HG02973 (cell line): Measurements from ENCODE around the gene CHI3L2.

ENCODE experiments used
- ATAC-seq: cut with Tn5 transposase; IDR thresholded peaks from one replicate; pipeline ENCODE4 v1.9.1; 2021; ENCODE audit warnings: moderate library complexity; ENCODE audit not compliant: unreplicated experiment

The CHI3L2 gene

DNA sequence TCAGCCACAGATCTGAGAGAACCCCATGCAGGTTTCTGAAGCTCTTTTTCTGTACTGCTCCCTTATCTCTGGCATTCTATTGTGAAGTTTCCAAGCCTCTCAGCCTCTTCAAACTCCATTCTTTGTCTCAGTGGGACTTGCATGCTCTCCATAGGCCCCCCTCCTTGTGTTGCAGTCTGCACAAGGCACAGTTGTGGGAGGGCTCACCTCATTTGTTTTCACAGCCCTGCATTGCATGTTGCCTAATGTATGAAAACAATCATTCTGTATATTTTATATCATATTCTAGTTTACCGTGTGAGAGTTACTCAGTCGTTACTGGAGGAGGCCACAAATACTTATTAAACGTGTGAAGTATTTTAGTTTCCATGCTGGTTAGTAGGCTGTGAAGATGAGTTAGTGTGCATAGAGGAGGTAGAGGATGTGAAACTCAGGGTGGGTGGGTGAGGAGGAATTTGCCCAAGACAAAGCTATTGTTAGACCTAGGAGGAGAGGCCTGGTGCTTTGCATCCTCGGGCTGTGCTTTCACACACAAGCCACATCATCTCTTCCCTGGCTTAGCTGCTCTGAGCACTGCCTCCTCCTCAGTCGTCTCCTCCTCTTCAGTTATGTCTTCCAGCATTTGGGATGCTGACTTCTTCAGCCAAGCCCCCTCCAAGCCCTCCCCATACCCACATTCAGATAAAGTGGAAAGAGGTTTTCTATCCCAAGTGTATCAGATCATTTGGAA is 7.8 kb upstream of the CHI3L2 start:
- ATAC-seq = peak; percentile 22

DNA sequence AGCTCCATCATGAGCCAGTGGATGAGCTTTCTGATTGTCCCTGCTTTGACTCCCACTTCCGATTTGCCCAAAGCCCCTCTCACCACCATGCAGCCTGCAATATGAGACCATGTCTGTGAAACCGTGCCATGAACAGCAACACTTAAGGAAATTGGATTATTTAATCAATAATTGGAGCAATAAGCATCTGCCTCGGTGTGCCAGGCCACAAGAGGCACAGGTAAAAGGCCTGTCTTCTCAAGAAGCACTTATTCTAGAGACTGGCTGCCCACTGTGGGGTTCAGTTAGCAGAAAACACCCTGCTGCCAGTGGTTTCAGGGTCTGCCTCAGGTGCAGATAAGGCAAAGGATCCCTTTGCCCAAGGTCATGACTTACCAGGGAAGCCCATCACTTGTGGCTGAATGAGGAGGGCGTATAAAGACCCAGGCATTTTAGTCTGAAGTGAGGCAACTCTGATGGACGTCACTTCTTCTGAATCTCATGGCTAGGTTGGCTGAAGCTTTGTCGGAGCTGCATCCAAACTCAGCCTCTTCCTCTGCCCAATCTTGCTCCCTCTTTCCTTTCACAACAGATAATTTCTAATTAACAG is 7.1 kb upstream of the CHI3L2 start:
- no peak for ATAC-seq

DNA sequence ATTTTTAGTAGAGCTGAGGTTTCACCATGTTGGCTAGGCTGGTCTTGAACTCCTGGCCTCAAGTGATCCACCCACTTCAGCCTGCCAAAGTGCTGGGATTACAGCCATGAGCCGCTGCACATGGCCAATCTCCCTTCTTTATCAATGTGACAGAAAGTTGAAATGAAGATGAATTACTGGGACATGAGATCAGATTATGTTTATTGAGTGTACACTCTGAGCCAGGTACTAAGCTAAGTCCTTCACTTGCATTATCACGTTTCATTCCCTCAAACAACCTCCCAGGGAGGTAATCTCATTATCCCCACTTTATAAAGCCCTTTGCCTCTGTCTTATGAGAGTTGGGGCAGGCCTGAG is 6.3 kb upstream of the CHI3L2 start:
- ATAC-seq = no peak

DNA sequence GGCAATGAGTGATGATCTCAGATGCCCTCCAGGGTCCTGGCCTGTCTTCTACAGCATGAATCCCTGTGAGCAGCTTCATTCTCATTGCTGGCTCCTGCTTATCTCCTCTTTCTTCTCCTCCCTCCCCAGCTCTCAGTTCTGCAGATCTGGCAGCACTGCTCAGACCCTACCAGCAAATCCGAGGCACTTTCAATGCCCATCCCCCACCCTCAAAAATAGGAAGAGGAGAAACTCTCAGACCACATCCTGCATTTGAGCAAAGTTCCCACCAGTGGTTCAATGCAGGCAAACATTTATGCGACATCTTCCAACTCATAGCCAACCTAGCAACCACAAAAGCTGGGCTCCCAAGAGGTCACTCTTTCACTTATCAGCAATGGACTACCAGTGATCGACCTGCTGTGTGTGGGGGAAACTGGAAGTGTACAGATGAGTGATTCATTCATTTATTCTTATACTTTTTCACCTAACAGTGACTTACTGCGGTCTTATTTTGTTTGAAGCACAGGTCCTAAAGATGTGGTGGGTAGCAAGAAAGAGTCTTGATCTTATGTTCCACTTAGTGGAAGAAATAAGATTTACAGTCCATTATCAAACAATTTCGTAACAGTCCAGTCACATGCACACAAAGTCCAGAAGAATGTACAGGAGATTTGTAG is 5.8 kb upstream of the CHI3L2 start:
- peak; percentile 53 for ATAC-seq

DNA sequence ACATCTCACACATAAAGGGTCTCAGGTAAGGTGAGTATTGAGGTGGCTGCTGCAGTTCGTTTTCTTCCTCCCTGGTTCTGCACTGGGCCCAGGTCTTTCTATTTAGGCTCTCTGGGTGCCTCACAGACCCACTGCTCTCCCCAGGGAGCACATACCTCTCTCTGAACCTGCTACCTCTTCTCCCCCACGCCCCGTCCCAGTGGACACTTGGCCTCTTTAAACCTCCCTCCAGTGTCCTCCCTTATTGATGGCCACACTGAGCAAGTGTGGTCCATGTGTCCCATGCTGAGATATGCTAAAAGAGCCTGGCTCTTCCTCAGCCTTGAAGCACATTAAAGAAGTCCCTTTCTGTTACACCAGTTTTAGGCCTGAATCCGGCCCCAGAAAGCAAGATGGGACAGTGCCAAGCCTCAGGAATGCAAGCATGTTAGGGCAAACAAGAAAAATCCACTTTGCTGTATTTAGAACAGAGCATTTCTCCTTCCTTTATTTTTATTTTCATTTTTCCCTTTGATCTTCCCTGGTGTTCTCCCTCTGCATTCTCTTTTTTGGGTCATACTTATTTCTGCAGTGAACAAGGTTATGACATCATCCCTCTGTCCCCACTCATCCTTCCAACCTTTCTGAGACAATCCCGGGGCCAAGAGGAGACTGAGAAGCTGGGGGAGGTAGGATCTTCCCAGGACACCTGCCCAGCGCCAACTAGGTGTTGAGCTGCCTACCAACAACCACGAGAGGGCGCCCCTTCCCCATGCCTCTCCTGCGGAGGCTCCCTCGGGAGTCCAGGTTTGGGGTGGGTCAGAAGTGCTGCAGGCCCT is 5.0 kb upstream of the CHI3L2 start:
- peak; percentile 23 for ATAC-seq

DNA sequence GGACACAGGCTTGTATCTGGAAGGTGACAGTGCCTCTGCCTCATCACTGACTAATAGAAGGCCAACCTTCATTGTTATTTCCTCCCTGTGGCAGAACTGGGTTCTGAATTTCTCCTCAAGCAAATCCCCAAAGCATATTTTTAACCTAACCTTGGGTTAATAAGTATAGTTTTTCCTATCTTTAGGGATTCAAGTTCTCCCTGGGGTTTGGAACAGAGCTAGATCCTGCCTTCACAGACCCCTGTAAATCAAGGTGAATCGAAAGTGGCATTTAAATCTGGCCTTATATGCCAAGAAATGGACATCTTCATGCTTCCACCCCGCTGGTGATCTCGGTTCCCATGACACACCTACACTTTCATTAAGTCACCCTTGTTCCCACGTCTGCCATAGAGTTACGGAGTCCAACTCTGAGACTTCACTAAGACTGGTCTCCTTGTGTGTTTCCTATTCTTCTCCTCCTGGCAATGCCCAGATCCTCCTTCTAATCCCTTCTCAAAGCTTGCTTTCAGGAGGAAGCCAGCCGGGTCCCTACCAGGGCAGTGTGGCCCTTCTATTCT is 4.3 kb upstream of the CHI3L2 start:
- ATAC-seq = no peak

DNA sequence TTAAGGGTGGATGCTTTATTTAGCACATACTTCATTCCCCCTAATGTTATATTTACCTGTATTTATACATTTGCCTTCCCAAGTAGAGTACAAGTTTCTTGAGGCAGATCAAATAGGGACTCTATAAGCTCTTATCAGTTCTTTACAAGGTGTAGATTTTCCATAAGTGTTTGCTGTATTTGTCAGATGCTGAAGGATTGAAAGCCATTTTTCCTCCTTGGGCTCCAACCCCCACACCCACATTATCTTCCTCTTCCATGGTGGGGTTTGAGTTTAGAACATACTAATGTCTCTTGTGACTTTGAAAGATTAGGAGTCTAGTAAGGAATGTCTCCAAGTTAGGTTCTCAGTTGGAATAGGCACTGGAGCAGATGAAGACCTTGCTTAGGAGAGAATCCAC is 2.4 kb upstream of the CHI3L2 start:
- ATAC-seq = no peak

DNA sequence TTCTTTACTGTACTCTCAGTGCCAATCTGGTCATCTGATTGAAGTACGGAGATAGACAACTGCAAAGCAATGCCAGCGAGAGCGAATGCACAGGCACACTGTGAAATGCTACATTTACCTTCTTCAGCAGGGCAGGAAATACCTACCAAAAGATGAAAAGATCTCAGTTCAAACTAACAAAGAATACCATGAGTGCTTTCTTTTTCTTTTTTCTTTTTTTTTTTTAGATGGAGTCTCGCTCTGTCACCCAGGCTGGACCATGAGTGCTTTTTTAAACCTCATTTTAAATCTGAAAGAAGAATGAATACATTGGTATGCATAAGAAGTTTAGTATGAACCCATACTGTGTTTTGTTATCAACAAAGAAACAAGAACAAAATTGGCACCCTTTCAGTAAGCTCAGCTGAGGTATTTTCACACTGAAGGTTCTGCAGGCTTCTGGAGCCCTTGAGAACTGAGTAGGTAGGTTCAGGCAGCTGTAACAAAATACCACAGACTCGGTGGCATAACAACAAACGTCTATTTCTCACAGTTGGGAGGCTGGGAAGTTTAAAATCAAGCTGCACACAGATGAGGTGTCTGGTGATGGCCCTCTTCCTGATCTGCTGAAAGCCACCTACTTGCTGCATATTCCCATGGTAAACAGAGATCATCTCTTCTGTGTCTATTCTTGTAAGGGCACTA is 1.7 kb upstream of the CHI3L2 start:
- ATAC-seq = no peak

DNA sequence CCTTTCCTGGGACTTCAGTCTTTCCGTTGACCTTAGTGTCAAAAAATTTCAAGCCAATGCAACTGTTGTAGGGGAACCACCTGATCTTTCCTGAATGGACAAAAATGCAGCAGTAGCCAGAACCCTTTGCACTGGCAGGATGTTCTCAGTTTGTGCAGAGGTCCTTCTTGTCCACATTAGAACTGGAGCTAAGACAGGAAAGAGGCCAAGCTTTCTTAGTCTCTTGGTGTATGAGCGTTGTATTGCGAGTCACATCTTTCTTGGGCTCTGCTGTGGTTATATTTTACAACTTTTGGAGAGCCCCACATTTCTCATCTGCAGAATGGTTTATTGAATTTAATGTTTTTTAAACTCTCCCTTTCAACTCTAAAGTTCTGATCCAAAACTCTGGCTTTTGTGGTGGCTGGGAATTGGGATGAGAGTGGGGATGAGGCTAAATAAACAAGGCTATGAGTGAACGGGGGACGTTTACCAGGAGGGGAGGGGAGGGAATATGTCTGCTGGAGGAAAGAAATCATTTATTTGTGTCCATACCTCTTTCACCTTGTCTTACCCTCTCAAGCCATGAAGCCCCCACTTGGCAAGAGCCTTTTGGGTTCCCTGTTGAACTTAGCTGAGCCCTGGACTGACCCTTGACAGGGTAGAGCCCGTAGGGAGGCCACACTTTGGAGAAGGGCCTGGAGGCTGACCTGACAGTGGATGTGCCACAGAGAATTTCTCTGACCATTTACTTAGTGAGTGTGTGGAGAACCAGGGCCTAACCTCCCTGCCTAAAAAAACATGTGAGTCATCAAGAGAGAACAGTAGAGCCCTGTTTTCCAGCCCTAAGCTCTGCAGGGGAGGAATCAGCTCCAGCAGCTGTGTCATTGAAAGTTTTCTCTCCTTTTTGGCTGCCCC is 586 bp downstream of the CHI3L2 start:
- no peak for ATAC-seq

DNA sequence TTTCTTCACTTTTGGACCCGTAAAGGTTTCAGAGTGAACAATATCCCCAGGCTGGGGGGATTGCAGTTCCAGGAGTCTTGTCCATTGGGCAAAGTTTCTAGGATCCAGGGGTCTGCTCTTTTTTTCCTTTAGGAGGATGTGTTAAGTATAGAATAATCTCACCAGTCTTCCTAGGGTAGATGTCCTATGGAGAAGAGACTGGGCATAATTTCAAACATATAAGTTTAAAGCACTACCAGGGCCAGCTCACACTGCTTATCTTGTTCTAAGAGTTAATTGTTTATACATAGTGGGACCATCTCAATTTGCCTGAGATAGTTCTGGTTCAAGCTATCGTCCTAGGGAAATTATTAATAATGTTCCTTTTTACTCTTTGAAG is 1.2 kb downstream of the CHI3L2 start:
- ATAC-seq = no peak

DNA sequence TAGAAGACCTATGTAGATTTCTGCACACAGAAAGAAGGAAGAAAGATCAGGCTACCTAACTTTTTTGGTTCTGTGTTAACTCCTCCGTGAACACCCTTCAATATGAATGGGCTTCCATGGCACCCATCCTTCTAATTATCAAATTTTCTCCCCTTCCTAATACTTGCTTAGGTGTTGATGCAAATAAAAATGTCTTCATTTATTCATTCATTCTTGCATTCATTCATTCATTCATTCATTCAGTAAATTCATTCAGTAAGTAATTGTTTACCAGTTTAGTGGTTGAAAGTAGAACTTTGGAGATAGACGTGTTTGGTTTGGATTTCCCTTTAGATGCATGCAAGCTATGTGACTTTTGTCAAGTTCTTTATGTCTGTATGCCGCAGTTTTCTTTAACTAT is 4.6 kb downstream of the CHI3L2 start:
- no peak for ATAC-seq

DNA sequence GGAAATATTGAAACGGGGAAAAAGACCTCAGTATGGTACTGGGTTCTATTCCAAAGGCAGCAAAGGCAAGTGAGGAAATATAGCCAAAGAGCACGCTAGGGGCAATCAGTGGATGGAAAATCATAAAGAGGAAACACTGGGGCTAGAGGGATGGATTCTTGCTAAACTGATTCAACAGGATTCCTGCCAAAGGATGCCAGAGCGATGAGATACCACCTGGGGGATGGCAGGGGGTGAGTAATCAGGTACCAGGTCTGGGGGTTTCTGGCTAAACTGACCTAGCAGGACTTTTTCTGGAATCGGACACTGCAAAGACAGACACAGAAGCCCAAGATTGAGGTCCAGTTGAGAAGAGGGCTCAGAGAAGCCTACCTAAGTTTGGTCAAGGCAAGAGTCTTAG is 6.7 kb downstream of the CHI3L2 start:
- no peak for ATAC-seq

DNA sequence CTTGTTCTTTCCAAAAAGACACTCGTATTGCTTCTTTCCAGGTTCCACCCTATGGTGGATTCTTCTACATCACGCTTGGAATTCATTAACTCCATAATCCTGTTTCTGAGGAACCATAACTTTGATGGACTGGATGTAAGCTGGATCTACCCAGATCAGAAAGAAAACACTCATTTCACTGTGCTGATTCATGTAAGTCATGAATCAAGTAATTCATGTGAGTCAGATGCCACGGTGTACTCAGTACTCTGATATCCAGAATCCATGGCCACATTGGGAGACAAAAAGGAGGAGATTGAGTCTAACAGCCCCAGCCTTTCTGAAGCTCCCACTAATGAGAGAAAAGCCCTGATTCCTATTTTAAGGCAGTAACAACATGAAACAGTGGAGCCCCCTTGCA is 7.4 kb downstream of the CHI3L2 start:
- ATAC-seq = no peak

DNA sequence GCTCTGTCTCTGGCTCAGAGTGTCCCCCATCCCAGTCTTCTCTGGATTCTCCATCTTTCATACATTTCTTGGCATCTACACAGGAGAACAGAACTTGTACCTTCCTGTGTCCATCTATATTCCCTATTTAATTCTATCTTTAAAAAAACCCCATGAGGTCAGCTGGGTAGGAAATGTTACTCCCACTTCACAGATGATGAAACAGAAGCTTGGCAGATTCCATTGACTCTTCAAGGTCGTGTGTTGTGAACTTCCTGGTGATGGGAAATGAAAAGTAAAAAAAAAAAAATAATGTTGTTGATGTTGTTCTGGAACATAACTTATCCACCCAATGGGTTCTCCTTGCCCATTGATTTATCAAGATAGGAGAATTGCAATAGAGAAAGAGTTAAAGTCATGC is 8.9 kb downstream of the CHI3L2 start:
- ATAC-seq = no peak

DNA sequence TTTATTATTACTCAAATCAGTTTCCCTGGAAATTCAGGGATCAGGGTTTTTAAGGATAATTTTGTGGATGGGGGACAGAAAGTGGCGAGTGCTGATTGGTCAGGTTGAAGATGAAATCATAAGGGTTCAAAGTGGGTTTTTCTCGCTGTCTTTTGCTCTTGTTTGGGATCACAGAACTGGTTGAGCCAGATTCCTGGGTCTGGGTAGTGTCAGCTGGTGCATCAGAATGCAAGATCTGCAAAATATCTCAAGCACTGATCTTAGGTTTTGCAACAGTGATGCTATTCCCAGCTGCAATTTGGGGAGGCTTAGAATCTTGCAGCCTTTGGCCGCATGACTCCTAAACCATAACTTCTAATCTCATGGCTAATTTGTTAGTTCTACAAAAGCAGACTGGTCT is 9.3 kb downstream of the CHI3L2 start:
- ATAC-seq = no peak

DNA sequence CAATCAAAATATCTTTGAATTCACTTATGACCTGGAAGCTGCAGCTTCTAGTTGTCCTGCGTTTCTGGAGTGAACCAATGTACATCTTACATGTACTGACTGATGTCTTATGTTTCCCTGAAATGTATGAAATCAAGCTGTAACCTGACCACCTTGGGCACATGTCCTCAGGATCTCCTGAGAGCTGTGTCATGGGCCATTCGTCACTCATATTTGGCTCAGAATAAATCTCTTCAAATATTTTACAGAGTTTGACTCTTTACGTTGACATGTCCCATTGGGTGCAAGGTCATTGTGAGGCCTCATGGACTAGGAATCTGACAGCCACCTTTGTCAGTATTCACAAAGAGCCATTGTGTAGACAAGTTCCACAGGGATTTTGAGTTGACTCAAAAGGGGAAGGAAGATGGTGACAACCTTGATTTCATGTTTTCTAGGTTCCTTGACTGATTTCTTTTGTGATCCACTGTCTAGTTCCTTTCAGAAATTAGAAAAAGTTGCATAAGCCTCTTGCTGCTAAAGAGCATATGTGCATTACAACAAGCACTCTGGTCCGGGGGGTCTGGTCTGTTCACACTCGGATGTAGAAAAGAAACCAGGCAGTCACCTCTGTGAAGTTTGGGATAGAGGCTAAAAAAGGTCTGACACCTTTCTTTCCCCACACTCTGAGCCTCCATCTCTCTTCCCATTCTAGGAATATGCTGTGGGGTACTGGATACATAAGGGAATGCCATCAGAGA is 10.7 kb downstream of the CHI3L2 start:
- no peak for ATAC-seq

DNA sequence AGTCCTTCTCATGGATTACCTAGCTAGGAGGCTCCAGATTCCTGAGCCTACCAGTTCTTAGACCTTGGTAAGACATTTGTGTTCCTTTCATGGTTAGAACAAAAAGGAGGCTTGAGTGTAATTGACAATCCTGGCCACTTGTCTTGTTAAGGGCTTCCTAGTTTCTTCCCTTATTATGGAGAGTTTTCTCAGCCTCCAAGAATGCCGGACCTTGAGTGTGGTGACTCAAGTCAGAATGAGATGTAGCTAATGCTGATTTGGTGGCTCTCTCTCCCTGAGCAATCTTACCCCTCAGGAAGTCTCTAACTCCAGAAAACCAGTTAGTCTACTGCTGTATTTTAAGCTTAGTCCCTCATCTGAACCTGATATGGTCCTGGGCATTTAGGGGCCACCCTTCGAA is 14.3 kb downstream of the CHI3L2 start:
- ATAC-seq = no peak

DNA sequence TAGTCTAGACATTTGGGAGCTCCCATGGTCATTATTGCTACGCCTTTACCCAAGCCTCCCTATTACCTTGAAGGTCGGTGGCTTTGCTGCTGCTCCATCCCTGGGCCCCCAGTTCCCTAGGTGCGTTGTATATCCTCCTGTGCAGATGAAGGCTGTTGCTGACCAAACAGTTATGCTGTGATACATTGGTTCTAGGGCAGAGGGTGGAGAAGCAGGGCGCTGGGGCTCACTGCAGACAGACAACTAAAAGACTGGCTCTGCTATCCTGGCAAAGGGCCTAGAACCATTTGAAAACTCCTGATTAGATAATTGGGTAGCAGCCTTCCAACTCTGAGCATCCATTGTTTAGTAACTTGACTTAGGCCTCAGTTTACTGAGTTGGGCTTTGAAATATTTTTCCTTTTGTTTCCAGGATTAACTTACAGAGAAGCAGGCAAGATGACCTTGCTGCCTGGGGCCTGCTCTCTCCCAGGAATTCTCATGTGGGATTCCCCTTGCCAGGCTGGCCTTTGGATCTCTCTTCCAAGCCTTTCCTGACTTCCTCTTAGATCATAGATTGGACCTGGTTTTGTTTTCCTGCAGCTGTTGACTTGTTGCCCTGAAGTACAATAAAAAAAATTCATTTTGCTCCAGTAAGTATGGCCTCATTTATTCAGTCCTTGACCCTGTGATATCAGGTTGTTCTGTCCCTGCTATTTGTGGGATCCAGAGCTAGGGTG is 15.5 kb downstream of the CHI3L2 start:
- no peak for ATAC-seq
